ENCODE measurements around the gene SCAF8.

Gene SCAF8

DNA sequence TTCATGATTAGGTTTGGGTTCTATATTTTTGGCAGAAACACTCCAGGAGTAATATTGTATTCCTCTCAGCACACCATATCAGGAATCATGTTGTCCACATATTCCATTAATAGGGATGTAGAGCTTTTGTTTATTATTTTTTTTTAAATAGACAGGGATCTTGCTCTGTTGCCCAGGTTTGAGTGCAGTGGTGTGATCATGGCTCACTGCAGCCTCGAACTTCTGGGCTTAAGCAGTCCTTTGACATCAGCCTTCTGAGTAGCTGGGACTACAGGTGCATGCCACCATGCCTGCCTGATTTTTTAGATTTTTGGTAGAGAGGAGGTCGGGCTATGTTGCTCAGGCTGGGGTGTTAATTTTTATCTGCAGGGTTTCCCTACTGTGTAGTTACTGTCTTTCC lies 12.0 kb downstream of the SCAF8 start:
- peaks cover 68% of the 10 kb centered on the region for H3K79me2 ChIP-seq
- H3K4me2 ChIP-seq (ENCODE audit: low read length) = no peak overlapping the region
- H3K4me1 ChIP-seq = peaks cover 6% of the 10 kb centered on the region
- TF ChIP-seq, protein P1, sequence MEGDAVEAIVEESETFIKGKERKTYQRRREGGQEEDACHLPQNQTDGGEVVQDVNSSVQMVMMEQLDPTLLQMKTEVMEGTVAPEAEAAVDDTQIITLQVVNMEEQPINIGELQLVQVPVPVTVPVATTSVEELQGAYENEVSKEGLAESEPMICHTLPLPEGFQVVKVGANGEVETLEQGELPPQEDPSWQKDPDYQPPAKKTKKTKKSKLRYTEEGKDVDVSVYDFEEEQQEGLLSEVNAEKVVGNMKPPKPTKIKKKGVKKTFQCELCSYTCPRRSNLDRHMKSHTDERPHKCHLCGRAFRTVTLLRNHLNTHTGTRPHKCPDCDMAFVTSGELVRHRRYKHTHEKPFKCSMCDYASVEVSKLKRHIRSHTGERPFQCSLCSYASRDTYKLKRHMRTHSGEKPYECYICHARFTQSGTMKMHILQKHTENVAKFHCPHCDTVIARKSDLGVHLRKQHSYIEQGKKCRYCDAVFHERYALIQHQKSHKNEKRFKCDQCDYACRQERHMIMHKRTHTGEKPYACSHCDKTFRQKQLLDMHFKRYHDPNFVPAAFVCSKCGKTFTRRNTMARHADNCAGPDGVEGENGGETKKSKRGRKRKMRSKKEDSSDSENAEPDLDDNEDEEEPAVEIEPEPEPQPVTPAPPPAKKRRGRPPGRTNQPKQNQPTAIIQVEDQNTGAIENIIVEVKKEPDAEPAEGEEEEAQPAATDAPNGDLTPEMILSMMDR (IDR thresholded peaks at IDR 0.05) = no peak
- H3K9ac ChIP-seq = no peak overlapping the region
- H3K9me3 ChIP-seq (ENCODE audit: control insufficient read depth, low read length) = no peaks in the 10 kb centered on the region
- no peak overlapping the region for H3K4me3 ChIP-seq (ENCODE audit: low read depth, low read length)
- H3K27me3 ChIP-seq (ENCODE audit: control insufficient read depth, insufficient read depth, low read length) = no peaks in the 10 kb centered on the region
- H3K36me3 ChIP-seq (ENCODE audit: control insufficient read depth, insufficient read depth, low read length) = no peaks in the 10 kb centered on the region
- H2AFZ ChIP-seq = no peak overlapping the region
- H3K27ac ChIP-seq = no peak overlapping the region

DNA sequence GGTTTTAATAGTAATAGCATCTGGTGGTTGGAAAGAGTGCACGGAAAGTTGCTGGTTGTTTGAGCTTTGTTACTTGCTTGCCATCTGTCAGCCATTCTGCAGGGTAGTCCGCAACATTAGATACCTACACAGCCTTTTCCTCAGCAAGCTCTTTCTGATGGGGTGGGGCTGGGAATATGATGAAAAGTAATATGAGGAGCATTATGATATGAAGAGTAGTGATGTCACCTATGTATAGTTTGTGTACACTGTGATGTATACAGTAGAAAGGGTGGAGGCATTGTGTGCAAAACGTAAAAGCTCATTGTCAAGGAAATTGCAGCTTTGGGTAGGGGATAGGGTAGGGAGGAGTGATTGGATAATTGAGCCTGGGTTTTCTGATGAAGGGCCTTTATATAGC lies 16.1 kb downstream of the SCAF8 start:
- H3K4me2 ChIP-seq (ENCODE audit: low read length) = no peak overlapping the region
- no peaks in the 10 kb centered on the region for H3K9me3 ChIP-seq (ENCODE audit: control insufficient read depth, low read length)
- H3K4me1 ChIP-seq = peaks cover 3% of the 10 kb centered on the region
- H2AFZ ChIP-seq = no peak overlapping the region
- no peak overlapping the region for H3K4me3 ChIP-seq (ENCODE audit: low read depth, low read length)
- H3K79me2 ChIP-seq = peaks cover 80% of the 10 kb centered on the region
- no peaks in the 10 kb centered on the region for H3K36me3 ChIP-seq (ENCODE audit: control insufficient read depth, insufficient read depth, low read length)
- no peaks in the 10 kb centered on the region for H3K27me3 ChIP-seq (ENCODE audit: control insufficient read depth, insufficient read depth, low read length)
- TF ChIP-seq, protein P1 (IDR thresholded peaks at IDR 0.05) = no peak
- H3K9ac ChIP-seq = no peak overlapping the region
- H3K27ac ChIP-seq = no peak overlapping the region

DNA sequence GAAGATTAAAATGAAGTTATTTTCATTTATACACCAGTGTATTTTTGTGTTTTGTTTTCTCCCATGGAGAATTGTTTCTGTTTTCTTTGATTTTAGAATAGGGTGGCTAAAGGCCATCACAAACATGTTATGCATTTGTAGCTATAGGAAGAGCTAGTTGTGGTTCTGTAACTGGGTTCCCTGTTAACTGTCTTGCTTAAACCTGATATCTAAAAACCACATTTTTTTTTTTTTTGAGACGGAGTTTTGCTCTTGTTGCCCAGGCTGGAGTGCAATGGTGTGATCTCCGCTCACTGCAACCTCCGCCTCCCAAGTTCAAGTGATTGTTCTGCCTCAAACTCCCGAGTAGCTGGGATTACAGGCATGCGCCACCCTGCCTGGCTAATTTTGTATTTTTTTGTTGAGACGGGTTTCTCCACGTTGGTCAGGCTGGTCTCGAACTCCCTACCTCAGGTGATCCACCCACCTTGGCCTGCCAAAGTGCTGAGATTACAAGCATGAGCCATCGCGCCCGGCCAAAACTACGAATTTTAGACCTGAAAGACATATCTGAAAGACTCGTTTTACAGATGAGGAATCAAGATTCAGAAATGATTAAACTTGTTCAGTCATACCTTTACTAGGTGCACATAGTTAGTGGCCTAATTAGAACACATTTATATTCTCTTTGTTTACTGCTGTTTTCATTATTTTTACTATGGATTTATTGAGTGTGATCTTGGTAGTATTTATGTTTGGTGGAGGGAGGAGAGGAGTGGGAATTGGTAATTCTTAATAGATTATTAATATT lies 18.0 kb downstream of the SCAF8 start:
- Histone ChIP-seq H3K27me3 (ENCODE audit: control insufficient read depth, insufficient read depth, low read length) (no peaks in the 10 kb centered on the region), H3K27ac (no peak overlapping the region), H3K9ac (no peak overlapping the region), H3K4me3 (ENCODE audit: low read depth, low read length) (no peak overlapping the region), H3K9me3 (ENCODE audit: control insufficient read depth, low read length) (no peaks in the 10 kb centered on the region), H3K4me1 (peaks cover 3% of the 10 kb centered on the region), H3K4me2 (ENCODE audit: low read length) (no peak overlapping the region), H2AFZ (no peak overlapping the region), H3K36me3 (ENCODE audit: control insufficient read depth, insufficient read depth, low read length) (no peaks in the 10 kb centered on the region), H3K79me2 (peaks cover 72% of the 10 kb centered on the region)
- TF ChIP-seq, protein P1 (IDR thresholded peaks at IDR 0.05) = no peak

DNA sequence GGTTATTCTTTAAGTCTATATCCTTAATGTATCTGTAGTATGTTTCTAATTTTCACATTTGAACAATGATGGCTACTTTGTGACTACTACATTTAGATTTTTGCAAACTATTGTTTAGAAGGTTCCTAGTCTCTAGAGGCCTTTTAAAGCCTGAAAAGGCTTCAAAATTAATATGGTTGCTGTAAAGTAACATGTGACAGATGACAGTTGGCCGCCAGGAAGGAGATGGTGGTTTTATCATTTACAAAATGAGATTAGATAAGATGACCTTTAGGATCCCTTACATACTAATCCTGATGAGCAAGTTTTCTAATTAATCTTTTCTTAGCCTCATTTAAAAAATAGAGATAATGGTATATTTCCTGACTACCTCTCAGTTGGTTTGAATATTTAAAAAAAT lies 18.8 kb downstream of the SCAF8 start:
- Histone ChIP-seq H3K36me3 (ENCODE audit: control insufficient read depth, insufficient read depth, low read length) (no peaks in the 10 kb centered on the region), H3K4me3 (ENCODE audit: low read depth, low read length) (no peak overlapping the region), H2AFZ (no peak overlapping the region), H3K27ac (no peak overlapping the region), H3K4me1 (peaks cover 4% of the 10 kb centered on the region), H3K9ac (no peak overlapping the region), H3K9me3 (ENCODE audit: control insufficient read depth, low read length) (no peaks in the 10 kb centered on the region), H3K4me2 (ENCODE audit: low read length) (no peak overlapping the region), H3K27me3 (ENCODE audit: control insufficient read depth, insufficient read depth, low read length) (no peaks in the 10 kb centered on the region), H3K79me2 (peaks cover 76% of the 10 kb centered on the region)
- TF ChIP-seq, protein P1 (IDR thresholded peaks at IDR 0.05) = no peak

DNA sequence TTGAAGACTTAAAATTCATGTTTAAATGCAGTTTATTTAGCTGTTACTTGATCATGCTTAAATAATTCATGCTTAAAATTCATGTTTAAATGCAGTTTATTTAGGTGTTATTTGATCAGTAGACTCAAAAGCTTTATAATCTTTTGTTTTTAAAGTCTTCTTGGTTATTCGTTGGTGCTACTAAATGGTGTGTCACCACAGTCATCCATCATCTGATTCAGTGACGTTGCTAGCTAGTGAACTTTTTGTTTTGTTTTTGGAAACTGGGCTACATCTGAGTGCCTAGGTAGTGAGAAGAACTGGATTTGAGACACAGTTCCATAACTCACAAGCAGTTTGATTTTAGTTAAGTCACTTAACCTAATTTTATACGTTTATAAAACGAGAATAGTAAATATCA lies 20.9 kb downstream of the SCAF8 start:
- TF ChIP-seq, protein P1 (IDR thresholded peaks at IDR 0.05) = no peak
- Histone ChIP-seq H3K9me3 (ENCODE audit: control insufficient read depth, low read length) (no peaks in the 10 kb centered on the region), H3K4me3 (ENCODE audit: low read depth, low read length) (no peak overlapping the region), H3K9ac (no peak overlapping the region), H3K4me1 (peaks cover 7% of the 10 kb centered on the region), H3K36me3 (ENCODE audit: control insufficient read depth, insufficient read depth, low read length) (no peaks in the 10 kb centered on the region), H3K27ac (no peak overlapping the region), H3K27me3 (ENCODE audit: control insufficient read depth, insufficient read depth, low read length) (no peaks in the 10 kb centered on the region), H3K4me2 (ENCODE audit: low read length) (no peak overlapping the region), H2AFZ (no peak overlapping the region), H3K79me2 (peaks cover 80% of the 10 kb centered on the region)
